T47D (cell line): ENCODE measurements around the gene BAG5.
"Not testable (repeated sequence)": the region's sequence is repeated elsewhere in the genome, so short reads cannot be mapped to it uniquely, and the experiment has no call there.

ENCODE experiments used
- DNase-seq, 2 experiments: peaks; one replicate each; pipeline versions ENCODE4 v3.0.0 to v3.0.0-alpha.2; 2011 to 2012; ENCODE audit warnings: low read depth in 1 of 2, low spot score in 1 of 2
- JUND ChIP-seq: IDR thresholded peaks from 2 replicates; pipeline ENCODE4 v1.6.1; 2012; ENCODE audit warnings: low read depth
- in situ Hi-C: cut with HindIII; loops from 2 replicates; pipeline ENCODE4 v1.10.0; 2016; ENCODE audit warnings: low sequenced_read_pairs, low pct_unique_long_range_greater_than_20kb

Gene BAG5, protein sequence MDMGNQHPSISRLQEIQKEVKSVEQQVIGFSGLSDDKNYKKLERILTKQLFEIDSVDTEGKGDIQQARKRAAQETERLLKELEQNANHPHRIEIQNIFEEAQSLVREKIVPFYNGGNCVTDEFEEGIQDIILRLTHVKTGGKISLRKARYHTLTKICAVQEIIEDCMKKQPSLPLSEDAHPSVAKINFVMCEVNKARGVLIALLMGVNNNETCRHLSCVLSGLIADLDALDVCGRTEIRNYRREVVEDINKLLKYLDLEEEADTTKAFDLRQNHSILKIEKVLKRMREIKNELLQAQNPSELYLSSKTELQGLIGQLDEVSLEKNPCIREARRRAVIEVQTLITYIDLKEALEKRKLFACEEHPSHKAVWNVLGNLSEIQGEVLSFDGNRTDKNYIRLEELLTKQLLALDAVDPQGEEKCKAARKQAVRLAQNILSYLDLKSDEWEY

GRCh38 chr14:103562429-103563225, at the start of gene BAG5, which contains the start of gene COA8:
Gene BAG5 (minus strand): TSS chr14:103562657. CDS start chr14:103561164, 1,493 bp downstream.
Gene COA8 (plus strand): TSS chr14:103562960. CDS start chr14:103563002, 42 bp downstream.
- TF ChIP-seq JUND: no peak
- DNase-seq: peak; percentile 87 to 95
- in situ Hi-C loops: no loop called here

- no peak for DNase-seq
- in situ Hi-C loops: no loop called here
- TF ChIP-seq JUND: no peak
Observed at GRCh38 chr14:103611215-103611614, 48.8 kb upstream of the BAG5 start.

DNA sequence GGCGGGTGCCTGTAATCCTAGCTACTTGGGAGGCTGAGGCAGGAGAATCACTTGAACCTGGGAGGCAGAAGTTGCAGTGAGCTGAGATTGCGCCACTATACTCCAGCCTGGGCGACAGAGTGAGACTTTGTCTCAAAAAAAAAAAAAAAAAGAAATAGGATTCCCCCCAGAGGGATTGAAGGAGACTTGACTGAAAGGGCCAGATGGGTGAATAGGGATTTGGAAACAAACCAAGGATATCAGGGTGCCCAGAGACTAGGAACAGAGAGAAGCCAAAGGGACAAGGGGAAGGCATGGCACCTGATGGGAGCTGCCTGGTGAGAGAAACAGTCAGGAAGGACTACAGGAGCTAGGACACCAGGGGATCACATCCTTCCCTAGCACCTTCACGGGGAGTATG, 46.6 kb upstream of the BAG5 start:
- DNase-seq, in situ Hi-C loops: not testable (repeated sequence)

GRCh38 chr14:103607822-103608221, 45.4 kb upstream of the BAG5 start:
- in situ Hi-C loops: no loop called here
- no peak for TF ChIP-seq JUND

DNA sequence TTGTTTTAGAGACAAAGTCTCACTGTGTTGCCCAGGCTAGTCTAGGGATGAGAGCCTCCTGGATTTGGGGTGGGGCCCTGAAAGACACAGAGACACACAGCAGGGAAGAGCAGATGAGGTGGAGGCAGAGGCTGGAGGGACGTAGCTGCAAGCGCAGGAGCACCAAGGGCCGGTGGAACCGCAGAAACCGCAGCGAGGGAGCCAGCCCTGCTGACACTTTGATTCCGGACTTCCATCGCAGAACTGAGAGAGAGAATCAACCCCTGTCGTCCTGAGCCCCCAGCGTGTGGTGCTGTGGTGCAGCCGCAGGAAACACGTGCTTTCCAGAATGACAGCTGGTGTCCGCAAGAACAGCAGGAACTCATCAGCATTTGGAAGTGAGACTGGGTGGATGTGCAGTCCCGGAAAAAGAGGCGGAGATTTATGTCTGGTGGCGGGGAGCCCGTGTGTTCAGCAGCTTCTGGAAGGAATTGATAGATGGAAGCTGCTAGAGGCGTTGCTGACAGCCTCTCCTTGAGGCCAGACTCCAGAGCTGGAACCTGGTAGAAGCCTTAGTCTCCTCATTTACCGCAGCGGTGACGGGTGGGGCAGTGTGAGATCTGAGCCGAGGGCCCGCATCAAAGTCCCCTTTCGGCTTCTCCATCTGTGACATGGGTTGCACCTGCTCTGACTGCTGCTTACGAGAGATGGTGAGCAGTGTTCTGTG, 44.7 kb upstream of the BAG5 start:
- DNase-seq: peak; percentile 58 to 62
- in situ Hi-C loops: no loop called here
- TF ChIP-seq JUND: no peak

More at GRCh38 chr14:103607822-103608221, 45.4 kb upstream of the BAG5 start:
- no peak for DNase-seq

DNA sequence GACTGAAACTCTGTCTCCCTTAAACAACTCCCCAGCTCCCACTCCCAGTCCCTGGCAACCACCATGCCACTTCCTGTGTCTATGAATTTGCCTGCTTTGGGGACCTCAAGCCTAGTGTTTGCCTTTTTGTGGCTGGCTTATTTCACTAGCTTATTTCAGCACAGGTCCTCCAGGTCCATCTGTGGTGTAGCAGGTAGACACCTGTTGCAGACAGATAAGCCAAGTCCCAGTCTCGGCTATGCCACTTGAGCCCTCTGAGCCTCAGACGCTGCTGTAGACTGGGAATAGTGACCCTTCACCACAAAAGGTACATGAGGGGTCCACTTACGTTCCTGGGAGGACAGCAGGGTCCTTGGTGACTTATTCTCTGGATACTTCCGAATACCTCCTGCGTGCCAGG, 42.2 kb upstream of the BAG5 start:
- in situ Hi-C loops: no loop called here
- TF ChIP-seq JUND: no peak

GRCh38 chr14:103600503-103600902, 38.0 kb upstream of the BAG5 start:
- in situ Hi-C loops: no loop called here
- no peak for DNase-seq
- no peak for TF ChIP-seq JUND

More for the DNA sequence above, 42.2 kb upstream of the BAG5 start:
- no peak for DNase-seq

GRCh38 chr14:103597623-103598377, 35.3 kb upstream of the BAG5 start:
- no peak for TF ChIP-seq JUND
- in situ Hi-C loops: no loop called here
- no peak for DNase-seq

GRCh38 chr14:103594265-103594664, 31.8 kb upstream of the BAG5 start:
- in situ Hi-C loops: no loop called here
- DNase-seq: no peak
- no peak for TF ChIP-seq JUND

DNA sequence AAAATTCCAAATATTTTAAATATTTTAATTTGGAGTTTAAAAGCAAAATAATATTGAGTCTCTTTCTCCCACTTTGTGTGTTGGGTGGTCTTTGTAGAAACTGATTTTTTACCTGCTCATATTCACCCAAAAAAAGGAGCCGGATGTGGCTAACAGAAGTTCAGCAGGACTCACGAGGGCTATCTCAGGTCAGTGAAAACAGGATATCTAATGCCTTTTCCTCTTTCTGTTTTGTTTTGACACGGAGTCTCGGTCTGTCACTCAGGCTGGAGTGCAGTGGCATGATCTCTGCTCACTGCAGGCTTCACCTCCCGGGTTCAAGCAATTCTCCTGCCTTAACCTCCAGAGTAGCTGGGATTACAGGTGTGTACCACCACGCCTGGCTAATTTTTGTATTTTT, 31.1 kb upstream of the BAG5 start:
- TF ChIP-seq JUND: no peak
- in situ Hi-C loops: no loop called here
- DNase-seq: no peak

DNA sequence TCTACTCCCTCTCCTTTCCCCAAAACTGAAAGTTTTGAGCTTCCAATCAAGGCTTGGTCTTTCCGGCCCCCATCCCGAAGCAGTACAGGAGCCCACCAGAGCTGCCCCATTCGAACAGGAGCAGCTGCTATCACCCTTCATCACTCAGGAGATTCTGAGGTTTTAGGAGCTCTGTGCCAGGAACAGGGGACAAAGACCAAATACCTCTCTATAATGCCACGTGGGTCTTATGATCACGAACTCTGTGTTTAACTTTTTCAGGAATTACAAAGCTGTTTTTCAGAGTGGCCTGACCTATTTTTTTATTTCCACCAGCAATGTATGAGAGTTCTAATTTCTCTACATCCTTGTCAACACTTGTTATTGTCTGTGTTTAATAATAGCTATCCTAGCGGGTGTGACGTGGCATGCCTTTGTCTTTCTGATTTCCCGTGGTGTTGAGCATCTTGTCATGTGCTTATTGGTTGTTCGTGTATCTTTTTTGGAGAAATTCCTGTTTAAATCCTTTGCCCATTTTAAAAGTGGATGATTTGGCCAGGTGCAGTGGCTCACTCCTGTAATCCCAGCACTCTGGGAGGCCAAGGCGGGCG, 22.0 kb upstream of the BAG5 start:
- in situ Hi-C loops: no loop called here
- DNase-seq: no peak
- TF ChIP-seq JUND: no peak
